H1 (cell line): ENCODE data around the gene SLC27A5. TPM values are rescaled to one million over a fixed set of nuclear protein-coding genes. Genes with fewer than 3 reads are reported as not detected.

ENCODE experiments used
- CTCF ChIA-PET: fragments of 300-600 bp; sonication (Branson Sonifier 250); formaldehyde crosslinking; loops from one replicate; lab custom pipeline; 2021; ENCODE audit not compliant: partially characterized antibody; lab: Charles Lee
- POLR2A ChIA-PET: fragments of 300-600 bp; sonication (Branson Sonifier 250); formaldehyde crosslinking; loops from one replicate; lab custom pipeline; 2021; ENCODE audit warnings: inconsistent platforms; ENCODE audit not compliant: partially characterized antibody; lab: Charles Lee
- DNase-seq, 2 experiments: peaks; one replicate each; pipeline versions ENCODE4 v3.0.0 to v3.0.0-alpha.2; 2010 to 2022; ENCODE audit warnings: low spot score in 2 of 2, low read depth in 1 of 2, mixed read lengths in 1 of 2
- FAIRE-seq: peaks from 2 replicates; lab custom pipeline; 2011; peaks lifted over from hg19 to GRCh38; lab: Jason Lieb, UNC
- H2AFZ ChIP-seq: 2 replicates; pipeline ENCODE4 v1.8.1; 2012; ENCODE audit warnings: low read length, inconsistent platforms
- H2AK5ac ChIP-seq: 2 replicates; pipeline ENCODE4 v1.6.1; 2013; ENCODE audit warnings: low read depth, low read length
- H2BK120ac ChIP-seq: replicated peaks from 2 replicates; pipeline ENCODE3; 2013; ENCODE audit warnings: low read depth, low read length, inconsistent platforms
- H2BK12ac ChIP-seq: 2 replicates; pipeline ENCODE4 v1.6.1; 2013; ENCODE audit warnings: low read depth, low read length
- H2BK15ac ChIP-seq: 2 replicates; pipeline ENCODE4 v1.6.1; 2013; ENCODE audit warnings: low read length
- H2BK20ac ChIP-seq: 2 replicates; pipeline ENCODE4 v1.6.1; 2013; ENCODE audit warnings: low read length
- H2BK5ac ChIP-seq: 2 replicates; pipeline ENCODE4 v1.6.1; 2013; ENCODE audit warnings: low read depth, low read length
- H3K14ac ChIP-seq: 2 replicates; pipeline ENCODE4 v1.6.1; 2013; ENCODE audit warnings: inconsistent platforms; ENCODE audit not compliant: insufficient read length
- H3K18ac ChIP-seq: 2 replicates; pipeline ENCODE4 v1.6.1; 2013; ENCODE audit warnings: low read length; ENCODE audit errors: extremely low read depth
- H3K23ac ChIP-seq: 2 replicates; pipeline ENCODE4 v1.6.1; 2013; ENCODE audit warnings: inconsistent platforms; ENCODE audit not compliant: insufficient read length
- H3K23me2 ChIP-seq: 2 replicates; pipeline ENCODE4 v1.6.1; 2013; ENCODE audit warnings: low read depth, low read length
- H3K27ac ChIP-seq: 2 replicates; pipeline ENCODE4 v1.6.1; 2011; ENCODE audit warnings: low read depth, low read length, inconsistent platforms
- H3K27me3 ChIP-seq, 4 experiments: replicated peaks in 1 of 4; 1 replicate in 1 of 4; 2 replicates in 3 of 4; pipeline versions ENCODE4 v1.6.1 to v1.8.1; 2011 to 2013; ENCODE audit warnings: low read length in 3 of 4, mild to moderate bottlenecking in 3 of 4, inconsistent platforms in 2 of 4, mixed read lengths in 2 of 4, moderate library complexity in 1 of 4; ENCODE audit not compliant: control insufficient read depth in 3 of 4, insufficient read depth in 3 of 4; ENCODE audit errors: extremely low read depth in 1 of 4
- H3K36me3 ChIP-seq, 4 experiments: 2 replicates each; pipeline versions ENCODE4 v1.6.1 to v1.8.1; 2011 to 2013; ENCODE audit warnings: mild to moderate bottlenecking in 4 of 4, low read length in 3 of 4, moderate library complexity in 2 of 4, control low read depth in 1 of 4, inconsistent platforms in 1 of 4; ENCODE audit not compliant: insufficient read depth in 4 of 4, control insufficient read depth in 2 of 4
- H3K4ac ChIP-seq: replicated peaks from 2 replicates; pipeline ENCODE3; 2013; ENCODE audit warnings: low read length, low read depth, mixed read lengths, inconsistent platforms; ENCODE audit not compliant: insufficient read length
- H3K4me1 ChIP-seq, 4 experiments: replicated peaks in 1 of 4; 1 replicate in 1 of 4; 2 replicates in 3 of 4; pipeline versions ENCODE4 v1.6.1 to v1.8.1; 2011 to 2013; ENCODE audit warnings: low read length in 3 of 4, inconsistent platforms in 2 of 4, mixed read lengths in 1 of 4; ENCODE audit not compliant: insufficient read depth in 4 of 4, control insufficient read depth in 3 of 4
- H3K4me2 ChIP-seq, 2 experiments: 2 replicates each; pipeline versions ENCODE4 v1.6.1 to v1.8.1; 2011 to 2013; ENCODE audit warnings: low read depth in 2 of 2, low read length in 2 of 2, control low read depth in 1 of 2, inconsistent platforms in 1 of 2, mild to moderate bottlenecking in 1 of 2; ENCODE audit not compliant: insufficient read depth in 1 of 2
- H3K4me3 ChIP-seq, 4 experiments: fragments of 200-600, 300-600 bp in 1 of 4; sonication (generic), shearing (Covaris generic), sonication (Bioruptor Twin) in 1 of 4; 2 replicates each; pipeline versions ENCODE4 v1.5.1 to v1.8.1; 2011 to 2016; ENCODE audit warnings: low read length in 4 of 4, low read depth in 3 of 4, control low read depth in 2 of 4, inconsistent platforms in 2 of 4, mild to moderate bottlenecking in 2 of 4, mixed read lengths in 1 of 4, moderate library complexity in 1 of 4; ENCODE audit not compliant: insufficient read depth in 2 of 4; ENCODE audit errors: extremely low read depth in 1 of 4
- H3K56ac ChIP-seq: replicated peaks from 2 replicates; pipeline ENCODE3; 2013; ENCODE audit warnings: low read depth, mild to moderate bottlenecking, mixed read lengths, low read length, inconsistent platforms; ENCODE audit not compliant: insufficient read length
- H3K79me1 ChIP-seq: 2 replicates; pipeline ENCODE4 v1.6.1; 2013; ENCODE audit warnings: low read depth, low read length, control low read depth
- H3K79me2 ChIP-seq, 2 experiments: 2 replicates each; pipeline versions ENCODE4 v1.6.1 to v1.8.1; 2012 to 2013; ENCODE audit warnings: low read length in 2 of 2, mild to moderate bottlenecking in 2 of 2, inconsistent platforms in 1 of 2; ENCODE audit not compliant: insufficient read depth in 2 of 2, control insufficient read depth in 1 of 2
- H3K9ac ChIP-seq, 4 experiments: replicated peaks in 1 of 4; 1 replicate in 1 of 4; 2 replicates in 3 of 4; pipeline versions ENCODE4 v1.6.1 to v1.8.1; 2011 to 2013; ENCODE audit warnings: low read depth in 3 of 4, low read length in 3 of 4, control low read depth in 2 of 4, mild to moderate bottlenecking in 2 of 4, moderate library complexity in 2 of 4, inconsistent platforms in 1 of 4; ENCODE audit errors: extremely low read depth in 1 of 4
- H3K9me3 ChIP-seq, 2 experiments: 2 replicates each; pipeline versions ENCODE4 v1.6.1 to v1.8.1; 2012 to 2013; ENCODE audit warnings: mild to moderate bottlenecking in 2 of 2, moderate library complexity in 2 of 2, control low read depth in 1 of 2, inconsistent platforms in 1 of 2, low read depth in 1 of 2, low read length in 1 of 2, mixed read lengths in 1 of 2; ENCODE audit not compliant: insufficient read depth in 2 of 2
- H4K20me1 ChIP-seq, 2 experiments: replicated peaks in 1 of 2; 2 replicates each; pipeline versions ENCODE3 to v1.8.1; 2011 to 2013; ENCODE audit warnings: inconsistent platforms in 2 of 2, low read length in 2 of 2, mild to moderate bottlenecking in 1 of 2; ENCODE audit not compliant: insufficient read depth in 2 of 2, control insufficient read depth in 1 of 2
- H4K5ac ChIP-seq: 2 replicates; pipeline ENCODE4 v1.6.1; 2013; ENCODE audit warnings: low read length, low read depth, mixed read lengths, inconsistent platforms; ENCODE audit not compliant: insufficient read length
- H4K8ac ChIP-seq: 2 replicates; pipeline ENCODE4 v1.8.0; 2013; ENCODE audit warnings: mild to moderate bottlenecking, moderate library complexity, low read length, inconsistent platforms; ENCODE audit not compliant: insufficient read depth; ENCODE audit errors: extremely low read depth
- H4K91ac ChIP-seq: replicated peaks from 2 replicates; pipeline ENCODE3; 2013; ENCODE audit warnings: low read length, mixed read lengths, inconsistent platforms; ENCODE audit not compliant: insufficient read length
- CHD1 ChIP-seq: IDR thresholded peaks from 2 replicates; pipeline ENCODE4 v1.6.1; 2012; ENCODE audit warnings: low read depth, low read length, improper control_type of control experiment
- E2F6 ChIP-seq: IDR thresholded peaks from 2 replicates; pipeline ENCODE4 v1.6.1; 2012; ENCODE audit warnings: inconsistent platforms
- EP300 ChIP-seq, 2 experiments: IDR thresholded peaks; 1 replicate in 1 of 2; 2 replicates in 1 of 2; pipeline ENCODE4 v1.6.1; 2011 to 2012; ENCODE audit warnings: low read depth in 2 of 2, low read length in 2 of 2, mild to moderate bottlenecking in 2 of 2, borderline replicate concordance in 1 of 2, inconsistent platforms in 1 of 2, moderate library complexity in 1 of 2
- HDAC2 ChIP-seq, 2 experiments: fragments of 300-600 bp in 1 of 2; sonication (generic) in 1 of 2; IDR thresholded peaks; 2 replicates each; pipeline ENCODE4 v1.6.1; 2011 to 2012; ENCODE audit warnings: low read depth in 2 of 2, low read length in 2 of 2, mild to moderate bottlenecking in 2 of 2, moderate library complexity in 2 of 2, borderline replicate concordance in 1 of 2, inconsistent platforms in 1 of 2
- JUND ChIP-seq: IDR thresholded peaks from 2 replicates; pipeline ENCODE4 v1.6.1; 2011; ENCODE audit warnings: mild to moderate bottlenecking, improper control_type of control experiment, low read length
- MAX ChIP-seq: IDR thresholded peaks from 2 replicates; pipeline ENCODE4 v1.6.1; 2012; ENCODE audit warnings: inconsistent platforms
- RAD21 ChIP-seq, 2 experiments: IDR thresholded peaks in 1 of 2; conservative IDR thresholded peaks in 1 of 2; 2 replicates each; pipeline ENCODE4 v1.6.1; 2011; ENCODE audit warnings: low read depth in 2 of 2, low read length in 2 of 2, improper control_type of control experiment in 1 of 2, inconsistent platforms in 1 of 2, mild to moderate bottlenecking in 1 of 2, moderate library complexity in 1 of 2
- SIN3A ChIP-seq, 2 experiments: IDR thresholded peaks in 1 of 2; conservative IDR thresholded peaks in 1 of 2; 2 replicates each; pipeline ENCODE4 v1.6.1; 2011 to 2012; ENCODE audit warnings: low read length in 2 of 2, improper control_type of control experiment in 1 of 2, low read depth in 1 of 2, mild to moderate bottlenecking in 1 of 2
- SIRT6 ChIP-seq: IDR thresholded peaks from one replicate; pipeline ENCODE4 v1.7.1; 2012; ENCODE audit warnings: low read length, inconsistent platforms
- ZNF274 ChIP-seq: IDR thresholded peaks from 2 replicates; pipeline ENCODE4 v1.7.0; 2012; ENCODE audit warnings: low read length, borderline replicate concordance; ENCODE audit errors: extremely low read depth
- WGBS, 2 experiments: shearing (Covaris generic) in 1 of 2; methylation state at CpG; one replicate each; pipeline versions ENCODE4 v1.1.6 to v1.1.7; 2013 to 2015; ENCODE audit warnings: low lambda C conversion rate in 2 of 2, mixed read lengths in 2 of 2, inconsistent platforms in 1 of 2, low coverage in 1 of 2, missing lambda C conversion rate in 1 of 2; ENCODE audit not compliant: insufficient replicate concordance in 2 of 2, insufficient coverage in 1 of 2, insufficient read length in 1 of 2; ENCODE audit errors: extremely low coverage in 1 of 2, missing lambda C conversion rate in 1 of 2; 5-methylcytosine and 5-hydroxymethylcytosine counted together
- polyA plus RNA-seq, 7 experiments: library from polyadenylated mRNA; depleted of rRNA in 3 of 7; stranded (reverse) in 5 of 7; unstranded in 2 of 7; fragments of >200 nt in 5 of 7; fragments of 200-250 nt in 2 of 7; gene quantifications; 1 replicate in 5 of 7; 2 replicates in 1 of 7; 4 replicates in 1 of 7; pipeline versions ENCODE4 v1.2.1 to v1.2.3, GENCODE V29; 2011 to 2013; ENCODE audit warnings: missing spikeins in 2 of 7, mixed read lengths in 2 of 7
- total RNA-seq: library from RNA; stranded (reverse); fragmentation: NEBNext Ultra II Directional; extraction: Animal tissue kit (Norgen Biotek cat#: 25700); gene quantifications from 2 replicates; pipeline ENCODE4 v1.2.1, GENCODE V29; 2021

The SLC27A5 gene
- total and polyA plus RNA-seq, 2 of the 8 experiments (the other 6 are each of a cell fraction or from before 2014, with no cell fraction given): 25.1 to 80.5 TPM

- Histone ChIP-seq H3K9ac (no peak overlapping the region), H3K36me3 (peaks cover 0 to 2% (median 0%) of the 10 kb centered on the region in 4 experiments; a peak in 2 of 8 replicates), H3K79me1 (no peaks in the 10 kb centered on the region), H2BK15ac (no peak overlapping the region), H3K4me1 (peaks cover 0 to 6% (median 5%) of the 10 kb centered on the region in 4 experiments; a peak in 6 of 7 replicates), H3K56ac (no peak overlapping the region), H4K91ac (no peak overlapping the region), H2BK12ac (no peak overlapping the region), H3K9me3 (no peaks in the 10 kb centered on the region), H4K8ac (no peak overlapping the region; the same call in 1 of the 2 replicates), H2AFZ (no peak overlapping the region), H3K14ac (no peak overlapping the region), H3K23me2 (peaks cover 14% of the 10 kb centered on the region), H3K23ac (no peak overlapping the region), H3K4me2 (no peak overlapping the region), H4K20me1 (no peaks in the 10 kb centered on the region), H3K79me2 (no peaks in the 10 kb centered on the region), H3K27ac (no peak overlapping the region), H3K4ac (no peak overlapping the region), H3K4me3 (no peak overlapping the region), H2BK20ac (no peak overlapping the region), H4K5ac (no peak overlapping the region), H2BK5ac (no peak overlapping the region), H2BK120ac (no peak overlapping the region), H3K27me3 (peaks cover 0 to 3% (median 0%) of the 10 kb centered on the region in 4 experiments; a peak in 2 of 7 replicates), H2AK5ac (no peak overlapping the region), H3K18ac (no peak overlapping the region)
- no peak for FAIRE-seq
- ChIA-PET CTCF (interaction anchor here (0.6 to 1.6 kb wide), 3 partner anchors 10 to 114 kb away, joined by 3 read pairs; no protein-coding TSS in a partner anchor), POLR2A (interaction anchor here (0.6 kb wide), 1 partner anchor 59 kb away, joined by 3 read pairs; no protein-coding TSS in a partner anchor)
- DNase-seq: no peak
- WGBS, 2 experiments: 90% methylated on average over 28 of the region's 28 CpGs; no CpG with 5 or more reads in 1 of the 2 experiments
- TF ChIP-seq HDAC2 (IDR thresholded peaks at IDR 0.05; ENCODE audit: borderline replicate concordance in 1 of 2, low read depth in 2 of 2, low read length in 2 of 2) (no peak), CHD1 (no peak), RAD21 (IDR thresholded peaks at IDR 0.05 in 1 of 2, conservative IDR thresholded peaks at IDR 0.05 in 1 of 2; ENCODE audit: low read depth in 2 of 2, low read length in 2 of 2) (no peak), MAX (no peak), EP300 (IDR thresholded peaks at IDR 0.05; ENCODE audit: borderline replicate concordance in 1 of 2, low read depth in 2 of 2, low read length in 2 of 2) (no peak), ZNF274 (no peak), SIRT6 (no peak), SIN3A (conservative IDR thresholded peaks at IDR 0.05 in 1 of 2, IDR thresholded peaks at IDR 0.05 in 1 of 2; ENCODE audit: low read depth in 1 of 2, low read length in 2 of 2) (no peak), E2F6 (no peak), JUND (no peak)
Measured at GRCh38 chr19:58479736-58480480, 31.9 kb downstream of the SLC27A5 start.
